Osteoblast (primary cell): Measurements from ENCODE around the gene DNAH10. TPM values are rescaled to one million over a fixed set of nuclear protein-coding genes. Genes with fewer than 3 reads are reported as not detected.

Source experiments
- DNase-seq: peaks from one replicate; pipeline ENCODE4 v3.0.0; 2011; ENCODE audit warnings: low spot score, mixed read lengths; ENCODE audit not compliant: insufficient read length; ENCODE audit errors: missing footprints
- H2AFZ ChIP-seq: 2 replicates; pipeline ENCODE4 v1.6.0; 2011; ENCODE audit warnings: mild to moderate bottlenecking, low read length
- H3K27ac ChIP-seq: 2 replicates; pipeline ENCODE4 v1.5.1; 2011; ENCODE audit warnings: mild to moderate bottlenecking, low read depth, low read length, moderate library complexity
- H3K27me3 ChIP-seq: 2 replicates; pipeline ENCODE4 v1.6.0; 2012; ENCODE audit warnings: mild to moderate bottlenecking, control low read depth, inconsistent platforms, low read length, moderate library complexity; ENCODE audit not compliant: insufficient read depth
- H3K36me3 ChIP-seq: 2 replicates; pipeline ENCODE4 v1.5.1; 2011; ENCODE audit warnings: mild to moderate bottlenecking, low read length, control low read depth, moderate library complexity; ENCODE audit not compliant: insufficient read depth
- H3K4me1 ChIP-seq: 2 replicates; pipeline ENCODE4 v1.5.1; 2011; ENCODE audit warnings: mild to moderate bottlenecking, low read length, control low read depth, moderate library complexity; ENCODE audit not compliant: insufficient read depth
- H3K4me2 ChIP-seq: 2 replicates; pipeline ENCODE4 v1.6.0; 2011; ENCODE audit warnings: mild to moderate bottlenecking, low read length; ENCODE audit not compliant: insufficient read depth
- H3K4me3 ChIP-seq: fragments of 200-600 bp; sonication (generic); 3 replicates; pipeline ENCODE4 v1.5.1; 2012; ENCODE audit warnings: mild to moderate bottlenecking, low read length, inconsistent platforms; ENCODE audit not compliant: insufficient read depth
- H3K79me2 ChIP-seq: 2 replicates; pipeline ENCODE4 v1.6.0; 2012; ENCODE audit warnings: mild to moderate bottlenecking, low read length, control low read depth, inconsistent platforms; ENCODE audit not compliant: insufficient read depth
- H3K9me3 ChIP-seq: 2 replicates; pipeline ENCODE4 v1.5.1; 2011; ENCODE audit warnings: low read depth, low read length, control low read depth
- H4K20me1 ChIP-seq: 2 replicates; pipeline ENCODE4 v1.6.0; 2012; ENCODE audit warnings: mild to moderate bottlenecking, low read length, control low read depth; ENCODE audit not compliant: insufficient read depth
- CTCF ChIP-seq: IDR thresholded peaks from 2 replicates; pipeline ENCODE4 v1.5.1; 2011; ENCODE audit warnings: mild to moderate bottlenecking, low read depth, low read length, moderate library complexity; ENCODE audit errors: extremely low read depth
- total RNA-seq: library from RNA; depleted of rRNA; stranded (reverse); fragments of >200 nt; gene quantifications from 2 replicates; pipeline ENCODE4 v1.2.3, GENCODE V29; 2012

The DNAH10 gene
- total RNA-seq, 1 donor = 0.72 TPM

GRCh38 chr12:123892853-123893252 lies 130.8 kb downstream of the DNAH10 start:
- Histone ChIP-seq H3K9me3 (no peaks in the 10 kb centered on the region), H3K36me3 (no peaks in the 10 kb centered on the region), H3K27ac (no peak overlapping the region), H3K4me1 (peaks cover 8% of the 10 kb centered on the region), H3K27me3 (peaks cover 17% of the 10 kb centered on the region), H2AFZ (no peak overlapping the region), H4K20me1 (no peaks in the 10 kb centered on the region), H3K79me2 (no peaks in the 10 kb centered on the region), H3K4me3 (no peak overlapping the region), H3K4me2 (no peak overlapping the region)
- no peak for DNase-seq
- TF ChIP-seq CTCF = no peak

- no peaks in the 10 kb centered on the region for H4K20me1 ChIP-seq
- H3K27ac ChIP-seq = no peak overlapping the region
- no peak overlapping the region for H3K4me2 ChIP-seq
- no peaks in the 10 kb centered on the region for H3K36me3 ChIP-seq
- no peak for DNase-seq
- no peaks in the 10 kb centered on the region for H3K79me2 ChIP-seq
- no peak overlapping the region for H3K4me3 ChIP-seq
- H3K9me3 ChIP-seq = no peaks in the 10 kb centered on the region
- H2AFZ ChIP-seq = no peak overlapping the region
- peaks cover 8% of the 10 kb centered on the region for H3K4me1 ChIP-seq
- TF ChIP-seq CTCF = no peak
- H3K27me3 ChIP-seq = peaks cover 17% of the 10 kb centered on the region
Observed at GRCh38 chr12:123893276-123893675, 131.2 kb downstream of the DNAH10 start.

- H3K27me3 ChIP-seq = peaks cover 5% of the 10 kb centered on the region
- no peak overlapping the region for H2AFZ ChIP-seq
- H3K36me3 ChIP-seq = no peaks in the 10 kb centered on the region
- H4K20me1 ChIP-seq = no peaks in the 10 kb centered on the region
- no peaks in the 10 kb centered on the region for H3K79me2 ChIP-seq
- H3K27ac ChIP-seq = no peak overlapping the region
- no peak overlapping the region for H3K4me2 ChIP-seq
- H3K4me1 ChIP-seq = peaks cover 8% of the 10 kb centered on the region
- H3K4me3 ChIP-seq = no peak overlapping the region
- no peak for TF ChIP-seq CTCF
- no peaks in the 10 kb centered on the region for H3K9me3 ChIP-seq
- no peak for DNase-seq
Observed at GRCh38 chr12:123894823-123895345, 132.8 kb downstream of the DNAH10 start.

GRCh38 chr12:123895451-123895850 lies 133.3 kb downstream of the DNAH10 start:
- Histone ChIP-seq H3K4me3 (no peak overlapping the region), H2AFZ (no peak overlapping the region), H3K27me3 (no peaks in the 10 kb centered on the region), H3K27ac (no peak overlapping the region), H3K4me1 (peaks cover 8% of the 10 kb centered on the region), H3K9me3 (no peaks in the 10 kb centered on the region), H3K79me2 (no peaks in the 10 kb centered on the region), H3K4me2 (no peak overlapping the region), H4K20me1 (no peaks in the 10 kb centered on the region), H3K36me3 (no peaks in the 10 kb centered on the region)
- no peak for DNase-seq
- no peak for TF ChIP-seq CTCF
